H1 (cell line): Measurements from ENCODE around the gene DTL. TPM values are rescaled to one million over a fixed set of nuclear protein-coding genes. Genes with fewer than 3 reads are reported as not detected.

Source experiments
- CTCF ChIA-PET: fragments of 300-600 bp; sonication (Branson Sonifier 250); formaldehyde crosslinking; loops from one replicate; lab custom pipeline; 2021; ENCODE audit not compliant: partially characterized antibody; lab: Charles Lee
- POLR2A ChIA-PET: fragments of 300-600 bp; sonication (Branson Sonifier 250); formaldehyde crosslinking; loops from one replicate; lab custom pipeline; 2021; ENCODE audit warnings: inconsistent platforms; ENCODE audit not compliant: partially characterized antibody; lab: Charles Lee
- DNase-seq, 2 experiments: peaks; one replicate each; pipeline versions ENCODE4 v3.0.0 to v3.0.0-alpha.2; 2010 to 2022; ENCODE audit warnings: low spot score in 2 of 2, low read depth in 1 of 2, mixed read lengths in 1 of 2
- FAIRE-seq: peaks from 2 replicates; lab custom pipeline; 2011; peaks lifted over from hg19 to GRCh38; lab: Jason Lieb, UNC
- H2AFZ ChIP-seq: 2 replicates; pipeline ENCODE4 v1.8.1; 2012; ENCODE audit warnings: low read length, inconsistent platforms
- H2AK5ac ChIP-seq: 2 replicates; pipeline ENCODE4 v1.6.1; 2013; ENCODE audit warnings: low read depth, low read length
- H2BK120ac ChIP-seq: replicated peaks from 2 replicates; pipeline ENCODE3; 2013; ENCODE audit warnings: low read depth, low read length, inconsistent platforms
- H2BK12ac ChIP-seq: 2 replicates; pipeline ENCODE4 v1.6.1; 2013; ENCODE audit warnings: low read depth, low read length
- H2BK15ac ChIP-seq: 2 replicates; pipeline ENCODE4 v1.6.1; 2013; ENCODE audit warnings: low read length
- H2BK20ac ChIP-seq: 2 replicates; pipeline ENCODE4 v1.6.1; 2013; ENCODE audit warnings: low read length
- H2BK5ac ChIP-seq: 2 replicates; pipeline ENCODE4 v1.6.1; 2013; ENCODE audit warnings: low read depth, low read length
- H3K14ac ChIP-seq: 2 replicates; pipeline ENCODE4 v1.6.1; 2013; ENCODE audit warnings: inconsistent platforms; ENCODE audit not compliant: insufficient read length
- H3K18ac ChIP-seq: 2 replicates; pipeline ENCODE4 v1.6.1; 2013; ENCODE audit warnings: low read length; ENCODE audit errors: extremely low read depth
- H3K23ac ChIP-seq: 2 replicates; pipeline ENCODE4 v1.6.1; 2013; ENCODE audit warnings: inconsistent platforms; ENCODE audit not compliant: insufficient read length
- H3K23me2 ChIP-seq: 2 replicates; pipeline ENCODE4 v1.6.1; 2013; ENCODE audit warnings: low read depth, low read length
- H3K27ac ChIP-seq: 2 replicates; pipeline ENCODE4 v1.6.1; 2011; ENCODE audit warnings: low read depth, low read length, inconsistent platforms
- H3K27me3 ChIP-seq, 4 experiments: replicated peaks in 1 of 4; 1 replicate in 1 of 4; 2 replicates in 3 of 4; pipeline versions ENCODE4 v1.6.1 to v1.8.1; 2011 to 2013; ENCODE audit warnings: low read length in 3 of 4, mild to moderate bottlenecking in 3 of 4, inconsistent platforms in 2 of 4, mixed read lengths in 2 of 4, moderate library complexity in 1 of 4; ENCODE audit not compliant: control insufficient read depth in 3 of 4, insufficient read depth in 3 of 4; ENCODE audit errors: extremely low read depth in 1 of 4
- H3K36me3 ChIP-seq, 4 experiments: 2 replicates each; pipeline versions ENCODE4 v1.6.1 to v1.8.1; 2011 to 2013; ENCODE audit warnings: mild to moderate bottlenecking in 4 of 4, low read length in 3 of 4, moderate library complexity in 2 of 4, control low read depth in 1 of 4, inconsistent platforms in 1 of 4; ENCODE audit not compliant: insufficient read depth in 4 of 4, control insufficient read depth in 2 of 4
- H3K4ac ChIP-seq: replicated peaks from 2 replicates; pipeline ENCODE3; 2013; ENCODE audit warnings: low read length, low read depth, mixed read lengths, inconsistent platforms; ENCODE audit not compliant: insufficient read length
- H3K4me1 ChIP-seq, 4 experiments: replicated peaks in 1 of 4; 1 replicate in 1 of 4; 2 replicates in 3 of 4; pipeline versions ENCODE4 v1.6.1 to v1.8.1; 2011 to 2013; ENCODE audit warnings: low read length in 3 of 4, inconsistent platforms in 2 of 4, mixed read lengths in 1 of 4; ENCODE audit not compliant: insufficient read depth in 4 of 4, control insufficient read depth in 3 of 4
- H3K4me2 ChIP-seq, 2 experiments: 2 replicates each; pipeline versions ENCODE4 v1.6.1 to v1.8.1; 2011 to 2013; ENCODE audit warnings: low read depth in 2 of 2, low read length in 2 of 2, control low read depth in 1 of 2, inconsistent platforms in 1 of 2, mild to moderate bottlenecking in 1 of 2; ENCODE audit not compliant: insufficient read depth in 1 of 2
- H3K4me3 ChIP-seq, 4 experiments: fragments of 200-600, 300-600 bp in 1 of 4; sonication (generic), shearing (Covaris generic), sonication (Bioruptor Twin) in 1 of 4; 2 replicates each; pipeline versions ENCODE4 v1.5.1 to v1.8.1; 2011 to 2016; ENCODE audit warnings: low read length in 4 of 4, low read depth in 3 of 4, control low read depth in 2 of 4, inconsistent platforms in 2 of 4, mild to moderate bottlenecking in 2 of 4, mixed read lengths in 1 of 4, moderate library complexity in 1 of 4; ENCODE audit not compliant: insufficient read depth in 2 of 4; ENCODE audit errors: extremely low read depth in 1 of 4
- H3K56ac ChIP-seq: replicated peaks from 2 replicates; pipeline ENCODE3; 2013; ENCODE audit warnings: low read depth, mild to moderate bottlenecking, mixed read lengths, low read length, inconsistent platforms; ENCODE audit not compliant: insufficient read length
- H3K79me1 ChIP-seq: 2 replicates; pipeline ENCODE4 v1.6.1; 2013; ENCODE audit warnings: low read depth, low read length, control low read depth
- H3K79me2 ChIP-seq, 2 experiments: 2 replicates each; pipeline versions ENCODE4 v1.6.1 to v1.8.1; 2012 to 2013; ENCODE audit warnings: low read length in 2 of 2, mild to moderate bottlenecking in 2 of 2, inconsistent platforms in 1 of 2; ENCODE audit not compliant: insufficient read depth in 2 of 2, control insufficient read depth in 1 of 2
- H3K9ac ChIP-seq, 4 experiments: replicated peaks in 1 of 4; 1 replicate in 1 of 4; 2 replicates in 3 of 4; pipeline versions ENCODE4 v1.6.1 to v1.8.1; 2011 to 2013; ENCODE audit warnings: low read depth in 3 of 4, low read length in 3 of 4, control low read depth in 2 of 4, mild to moderate bottlenecking in 2 of 4, moderate library complexity in 2 of 4, inconsistent platforms in 1 of 4; ENCODE audit errors: extremely low read depth in 1 of 4
- H3K9me3 ChIP-seq, 2 experiments: 2 replicates each; pipeline versions ENCODE4 v1.6.1 to v1.8.1; 2012 to 2013; ENCODE audit warnings: mild to moderate bottlenecking in 2 of 2, moderate library complexity in 2 of 2, control low read depth in 1 of 2, inconsistent platforms in 1 of 2, low read depth in 1 of 2, low read length in 1 of 2, mixed read lengths in 1 of 2; ENCODE audit not compliant: insufficient read depth in 2 of 2
- H4K20me1 ChIP-seq, 2 experiments: replicated peaks in 1 of 2; 2 replicates each; pipeline versions ENCODE3 to v1.8.1; 2011 to 2013; ENCODE audit warnings: inconsistent platforms in 2 of 2, low read length in 2 of 2, mild to moderate bottlenecking in 1 of 2; ENCODE audit not compliant: insufficient read depth in 2 of 2, control insufficient read depth in 1 of 2
- H4K5ac ChIP-seq: 2 replicates; pipeline ENCODE4 v1.6.1; 2013; ENCODE audit warnings: low read length, low read depth, mixed read lengths, inconsistent platforms; ENCODE audit not compliant: insufficient read length
- H4K8ac ChIP-seq: 2 replicates; pipeline ENCODE4 v1.8.0; 2013; ENCODE audit warnings: mild to moderate bottlenecking, moderate library complexity, low read length, inconsistent platforms; ENCODE audit not compliant: insufficient read depth; ENCODE audit errors: extremely low read depth
- H4K91ac ChIP-seq: replicated peaks from 2 replicates; pipeline ENCODE3; 2013; ENCODE audit warnings: low read length, mixed read lengths, inconsistent platforms; ENCODE audit not compliant: insufficient read length
- BCL11A ChIP-seq, 2 experiments: IDR thresholded peaks; one replicate each; pipeline ENCODE4 v1.6.1; 2011; ENCODE audit warnings: low read depth in 2 of 2, low read length in 2 of 2, mild to moderate bottlenecking in 2 of 2
- CBX8 ChIP-seq: fragments of 300-800, 300-1000 bp; sonication (generic); IDR thresholded peaks from 2 replicates; pipeline ENCODE4 v1.7.1; 2016; ENCODE audit warnings: low read depth, low read length, borderline replicate concordance
- CREB1 ChIP-seq: IDR thresholded peaks from 2 replicates; pipeline ENCODE4 v1.6.1; 2012; ENCODE audit warnings: inconsistent platforms
- EZH2 ChIP-seq: fragments of 200-600 bp; sonication (generic); IDR thresholded peaks from 2 replicates; pipeline ENCODE4 v1.7.1; 2012; ENCODE audit warnings: low read depth, mild to moderate bottlenecking, moderate library complexity, low read length, inconsistent platforms; ENCODE audit not compliant: severe bottlenecking
- MAFK ChIP-seq: IDR thresholded peaks from 2 replicates; pipeline ENCODE4 v1.6.1; 2012; ENCODE audit warnings: low read depth, mild to moderate bottlenecking, improper control_type of control experiment, low read length
- NANOG ChIP-seq: IDR thresholded peaks from 2 replicates; pipeline ENCODE4 v1.6.1; 2011; ENCODE audit warnings: low read length, low read depth, mild to moderate bottlenecking, inconsistent platforms; ENCODE audit not compliant: insufficient read depth, poor library complexity, severe bottlenecking
- POLR2AphosphoS5 ChIP-seq: IDR thresholded peaks from 2 replicates; pipeline ENCODE4 v1.6.1; 2011; ENCODE audit warnings: low read depth, low read length
- POU5F1 ChIP-seq: IDR thresholded peaks from 2 replicates; pipeline ENCODE4 v1.6.1; 2011; ENCODE audit warnings: low read depth, mild to moderate bottlenecking, low read length, moderate library complexity
- RXRA ChIP-seq: IDR thresholded peaks from 2 replicates; pipeline ENCODE4 v1.6.1; 2011; ENCODE audit warnings: low read depth, mild to moderate bottlenecking, low read length, moderate library complexity; ENCODE audit not compliant: insufficient read depth
- SIN3A ChIP-seq, 2 experiments: IDR thresholded peaks in 1 of 2; conservative IDR thresholded peaks in 1 of 2; 2 replicates each; pipeline ENCODE4 v1.6.1; 2011 to 2012; ENCODE audit warnings: low read length in 2 of 2, improper control_type of control experiment in 1 of 2, low read depth in 1 of 2, mild to moderate bottlenecking in 1 of 2
- SP1 ChIP-seq: IDR thresholded peaks from 2 replicates; pipeline ENCODE4 v1.6.1; 2011; ENCODE audit warnings: low read depth, low read length
- TAF7 ChIP-seq: optimal IDR thresholded peaks from 2 replicates; pipeline ENCODE3; 2011; ENCODE audit warnings: low read depth, mild to moderate bottlenecking, inconsistent platforms, low read length, moderate library complexity, borderline replicate concordance
- TEAD4 ChIP-seq: IDR thresholded peaks from 2 replicates; pipeline ENCODE4 v1.6.1; 2012; ENCODE audit warnings: low read depth, low read length, inconsistent platforms, mixed read lengths
- USF2 ChIP-seq: IDR thresholded peaks from 2 replicates; pipeline ENCODE4 v1.6.1; 2011; ENCODE audit warnings: low read length, improper control_type of control experiment
- WGBS, 2 experiments: shearing (Covaris generic) in 1 of 2; methylation state at CpG; one replicate each; pipeline versions ENCODE4 v1.1.6 to v1.1.7; 2013 to 2015; ENCODE audit warnings: low lambda C conversion rate in 2 of 2, mixed read lengths in 2 of 2, inconsistent platforms in 1 of 2, low coverage in 1 of 2, missing lambda C conversion rate in 1 of 2; ENCODE audit not compliant: insufficient replicate concordance in 2 of 2, insufficient coverage in 1 of 2, insufficient read length in 1 of 2; ENCODE audit errors: extremely low coverage in 1 of 2, missing lambda C conversion rate in 1 of 2; 5-methylcytosine and 5-hydroxymethylcytosine counted together
- polyA plus RNA-seq, 7 experiments: library from polyadenylated mRNA; depleted of rRNA in 3 of 7; stranded (reverse) in 5 of 7; unstranded in 2 of 7; fragments of >200 nt in 5 of 7; fragments of 200-250 nt in 2 of 7; gene quantifications; 1 replicate in 5 of 7; 2 replicates in 1 of 7; 4 replicates in 1 of 7; pipeline versions ENCODE4 v1.2.1 to v1.2.3, GENCODE V29; 2011 to 2013; ENCODE audit warnings: missing spikeins in 2 of 7, mixed read lengths in 2 of 7
- total RNA-seq: library from RNA; stranded (reverse); fragmentation: NEBNext Ultra II Directional; extraction: Animal tissue kit (Norgen Biotek cat#: 25700); gene quantifications from 2 replicates; pipeline ENCODE4 v1.2.1, GENCODE V29; 2021

Gene DTL
- total and polyA plus RNA-seq, 2 of the 8 experiments (the other 6 are each of a cell fraction or from before 2014, with no cell fraction given), result 36.0 to 46.9 TPM

- Histone ChIP-seq H4K8ac (no peak overlapping the region), H3K23ac (no peak overlapping the region), H3K4me3 (no peak overlapping the region), H3K4ac (no peak overlapping the region), H3K56ac (no peak overlapping the region), H2AFZ (no peak overlapping the region), H3K14ac (no peak overlapping the region), H3K4me1 (no peaks in the 10 kb centered on the region), H2BK15ac (no peak overlapping the region), H3K18ac (no peak overlapping the region), H2BK120ac (no peak overlapping the region), H3K9me3 (no peaks in the 10 kb centered on the region), H4K5ac (no peak overlapping the region), H3K79me2 (no peaks in the 10 kb centered on the region), H2BK20ac (no peak overlapping the region), H3K4me2 (no peak overlapping the region), H3K9ac (no peak overlapping the region), H3K27ac (no peak overlapping the region), H3K79me1 (no peaks in the 10 kb centered on the region), H3K36me3 (peaks cover 9 to 69% (median 32%) of the 10 kb centered on the region in 4 experiments), H3K27me3 (no peaks in the 10 kb centered on the region), H3K23me2 (no peaks in the 10 kb centered on the region), H2BK12ac (no peak overlapping the region), H4K20me1 (no peaks in the 10 kb centered on the region), H4K91ac (no peak overlapping the region), H2AK5ac (no peak overlapping the region), H2BK5ac (no peak overlapping the region)
- CTCF ChIA-PET, result interaction anchor here (3.3 to 5.4 kb wide), 4 partner anchors 221 to 383 kb away, joined by 18 to 64 read pairs (median 32); no protein-coding TSS in a partner anchor
- DNase-seq (no peak), FAIRE-seq (no peak)
- POLR2A ChIA-PET, result no interaction called here
- 96% methylated on average over 1 of the region's 1 CpG; no CpG with 5 or more reads in 1 of the 2 experiments for WGBS, 2 experiments
- TF ChIP-seq BCL11A (IDR thresholded peaks at IDR 0.05; ENCODE audit: low read depth in 2 of 2, low read length in 2 of 2), result no peak
- no peak for TF ChIP-seq EZH2
- TF ChIP-seq NANOG, result no peak
- TF ChIP-seq CBX8, result no peak
- no peak for TF ChIP-seq SP1
- TF ChIP-seq MAFK, result no peak
- no peak for TF ChIP-seq RXRA
- no peak for TF ChIP-seq TEAD4
- TF ChIP-seq SIN3A (conservative IDR thresholded peaks at IDR 0.05 in 1 of 2, IDR thresholded peaks at IDR 0.05 in 1 of 2; ENCODE audit: low read depth in 1 of 2, low read length in 2 of 2), result no peak
- no peak for TF ChIP-seq POU5F1
- no peak for TF ChIP-seq USF2
- no peak for TF ChIP-seq CREB1
- no peak for TF ChIP-seq TAF7
- no peak for TF ChIP-seq POLR2AphosphoS5
Observed at GRCh38 chr1:212073490-212073889, 37.9 kb downstream of the DTL start.
